PC-9 (cell line): ENCODE measurements around the gene GCH1. TPM values are rescaled to one million over a fixed set of nuclear protein-coding genes. Genes with fewer than 3 reads are reported as not detected.
"Not testable (repeated sequence)": the region's sequence is repeated elsewhere in the genome, so short reads cannot be mapped to it uniquely, and the experiment has no call there.

Experiments
- BruUV-seq: library from RNA; stranded (reverse); fragments of 400-500 nt; replicated peaks from 2 replicates; lab custom pipeline; 2021; lab: Mats Ljungman, UMichigan
- CTCF ChIA-PET: fragments of 300-600 bp; sonication (Branson Sonifier 250); formaldehyde crosslinking; loops from one replicate; lab custom pipeline; 2022; ENCODE audit warnings: antibody characterized with exemption; lab: Charles Lee
- POLR2A ChIA-PET: fragments of 300-600 bp; sonication (Branson Sonifier 250); formaldehyde crosslinking; loops from one replicate; lab custom pipeline; 2022; ENCODE audit warnings: antibody characterized with exemption; ENCODE audit not compliant: unreplicated experiment; lab: Charles Lee
- DNase-seq, 2 experiments: peaks; one replicate each; pipeline versions ENCODE4 v3.0.0 to v3.0.0-alpha.2; 2015 to 2022; ENCODE audit warnings: mixed read lengths in 1 of 2
- H2AFZ ChIP-seq: fragments of 200-600 bp; sonication (generic); 2 replicates; pipeline ENCODE4 v1.8.1; 2017; ENCODE audit warnings: antibody characterized with exemption
- H3F3A ChIP-seq: fragments of 200-600 bp; sonication (generic); 2 replicates; pipeline ENCODE4 v1.8.1; 2017; ENCODE audit warnings: antibody characterized with exemption, mild to moderate bottlenecking, low read depth; ENCODE audit not compliant: insufficient read depth
- H3K27ac ChIP-seq: fragments of 200-600 bp; sonication (generic); 2 replicates; pipeline ENCODE4 v1.6.1; 2016; ENCODE audit warnings: mixed run types
- H3K27me3 ChIP-seq: fragments of 200-600 bp; sonication (generic); 2 replicates; pipeline ENCODE4 v1.6.1; 2016; ENCODE audit warnings: low read depth, mixed run types; ENCODE audit not compliant: insufficient read depth
- H3K36me3 ChIP-seq: fragments of 200-600 bp; sonication (generic); 2 replicates; pipeline ENCODE4 v1.6.1; 2016; ENCODE audit warnings: low read depth, mixed run types
- H3K4me1 ChIP-seq: fragments of 200-600 bp; sonication (generic); replicated peaks from 2 replicates; pipeline ENCODE4 v1.6.1; 2016; ENCODE audit warnings: mixed run types; ENCODE audit not compliant: insufficient read depth
- H3K4me2 ChIP-seq: fragments of 200-600 bp; sonication (generic); 2 replicates; pipeline ENCODE4 v1.6.1; 2017; ENCODE audit warnings: mixed run types
- H3K4me3 ChIP-seq: fragments of 200-600 bp; sonication (generic); 2 replicates; pipeline ENCODE4 v1.6.1; 2016; ENCODE audit warnings: mixed run types
- H3K79me2 ChIP-seq: fragments of 200-600 bp; sonication (generic); 2 replicates; pipeline ENCODE4 v1.6.1; 2017; ENCODE audit warnings: low read depth, mixed run types
- H3K9me2 ChIP-seq: fragments of 200-600 bp; sonication (generic); 2 replicates; pipeline ENCODE4 v1.8.1; 2017; ENCODE audit warnings: mild to moderate bottlenecking; ENCODE audit not compliant: insufficient read depth
- H3K9me3 ChIP-seq: fragments of 200-600 bp; sonication (generic); 2 replicates; pipeline ENCODE4 v1.8.1; 2016; ENCODE audit warnings: low read depth; ENCODE audit not compliant: insufficient read depth
- H4K20me1 ChIP-seq: fragments of 200-600 bp; sonication (generic); 2 replicates; pipeline ENCODE4 v1.8.1; 2017; ENCODE audit not compliant: insufficient read depth
- EZH2 ChIP-seq: fragments of 200-600 bp; sonication (generic); IDR thresholded peaks from 2 replicates; pipeline ENCODE4 v1.8.0; 2017; ENCODE audit warnings: antibody characterized with exemption, low read depth
- intact Hi-C: fragments of 100-400 bp; cut with micrococcal nuclease; formaldehyde crosslinking; loops from one replicate; pipeline ENCODE4 v1.10.0; 2022; ENCODE audit not compliant: unreplicated experiment
- total RNA-seq: library from RNA; stranded (reverse); gene quantifications from 2 replicates; pipeline ENCODE4 v1.2.3, GENCODE V29; 2021
- TF ChIP-seq, protein P1 (sequence below): fragments of 200-600 bp; sonication (generic); conservative IDR thresholded peaks from 2 replicates; pipeline ENCODE4 v1.6.1; 2017; ENCODE audit warnings: mixed run types, antibody characterized with exemption, mild to moderate bottlenecking, moderate library complexity

Gene GCH1
- total RNA-seq, 1 experiment from 2014 or later, result 5.1 TPM

DNA sequence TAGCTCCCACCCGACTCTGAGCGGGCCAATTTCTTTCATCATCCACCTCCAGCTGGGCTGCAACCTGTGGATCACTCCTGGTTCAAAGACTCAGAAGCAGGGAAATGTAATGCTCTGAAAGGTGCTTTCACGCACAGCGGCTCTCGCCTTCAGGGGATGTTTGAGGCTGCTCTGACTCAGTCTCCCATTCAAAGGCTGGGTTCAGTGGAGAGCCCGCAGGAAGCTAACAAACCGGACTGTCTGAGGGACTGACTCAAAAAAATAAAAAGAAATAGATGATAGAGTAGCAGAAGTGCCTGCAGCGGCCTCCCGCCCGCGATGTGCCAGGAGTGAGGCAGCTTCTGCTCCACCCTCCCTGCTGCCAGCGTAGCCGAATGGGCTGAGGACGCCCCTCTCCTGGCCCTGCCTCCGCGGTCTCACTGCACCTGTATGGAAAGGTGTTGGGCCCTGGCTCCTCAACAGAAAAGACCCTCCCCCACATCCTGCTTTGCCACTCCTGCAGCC lies 98.0 kb downstream of the GCH1 start:
- H3K4me3 ChIP-seq, result no peak overlapping the region
- CTCF ChIA-PET, result interaction anchor here (0.6 to 1.7 kb wide), 3 partner anchors 13 to 303 kb away, joined by 3 to 14 read pairs (median 5); no protein-coding TSS in a partner anchor
- intact Hi-C loops, result loop anchor here (1.0 to 5.0 kb wide), 5 partner anchors 31 to 438 kb away; partner anchors contain the start of genes CGRRF1 and GCH1
- POLR2A ChIA-PET, result no interaction called here
- no peaks in the 10 kb centered on the region for H3F3A ChIP-seq
- H3K27me3 ChIP-seq, result no peaks in the 10 kb centered on the region
- H4K20me1 ChIP-seq, result no peaks in the 10 kb centered on the region
- no peak overlapping the region for H3K27ac ChIP-seq
- H3K9me2 ChIP-seq, result no peaks in the 10 kb centered on the region
- no peak overlapping the region for H2AFZ ChIP-seq
- no peak for TF ChIP-seq EZH2
- TF ChIP-seq, protein P1, sequence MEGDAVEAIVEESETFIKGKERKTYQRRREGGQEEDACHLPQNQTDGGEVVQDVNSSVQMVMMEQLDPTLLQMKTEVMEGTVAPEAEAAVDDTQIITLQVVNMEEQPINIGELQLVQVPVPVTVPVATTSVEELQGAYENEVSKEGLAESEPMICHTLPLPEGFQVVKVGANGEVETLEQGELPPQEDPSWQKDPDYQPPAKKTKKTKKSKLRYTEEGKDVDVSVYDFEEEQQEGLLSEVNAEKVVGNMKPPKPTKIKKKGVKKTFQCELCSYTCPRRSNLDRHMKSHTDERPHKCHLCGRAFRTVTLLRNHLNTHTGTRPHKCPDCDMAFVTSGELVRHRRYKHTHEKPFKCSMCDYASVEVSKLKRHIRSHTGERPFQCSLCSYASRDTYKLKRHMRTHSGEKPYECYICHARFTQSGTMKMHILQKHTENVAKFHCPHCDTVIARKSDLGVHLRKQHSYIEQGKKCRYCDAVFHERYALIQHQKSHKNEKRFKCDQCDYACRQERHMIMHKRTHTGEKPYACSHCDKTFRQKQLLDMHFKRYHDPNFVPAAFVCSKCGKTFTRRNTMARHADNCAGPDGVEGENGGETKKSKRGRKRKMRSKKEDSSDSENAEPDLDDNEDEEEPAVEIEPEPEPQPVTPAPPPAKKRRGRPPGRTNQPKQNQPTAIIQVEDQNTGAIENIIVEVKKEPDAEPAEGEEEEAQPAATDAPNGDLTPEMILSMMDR, result no peak
- H3K9me3 ChIP-seq, result no peaks in the 10 kb centered on the region
- H3K36me3 ChIP-seq, result no peaks in the 10 kb centered on the region
- no peak overlapping the region for H3K4me2 ChIP-seq
- DNase-seq, result peak in 1 of 2 experiments; percentile 23
- H3K4me1 ChIP-seq, result 0 out of 2 replicates have a peak, but pooled peaks cover 4% of the 10 kb centered on the region
- H3K79me2 ChIP-seq, result no peaks in the 10 kb centered on the region
- no TSS peak for BruUV-seq

- Histone ChIP-seq H3F3A (no peaks in the 10 kb centered on the region), H3K27ac (no peak overlapping the region), H3K4me3 (no peak overlapping the region), H3K4me2 (no peak overlapping the region), H3K4me1 (0 out of 2 replicates have a peak, but pooled peaks cover 4% of the 10 kb centered on the region), H3K79me2 (no peaks in the 10 kb centered on the region), H2AFZ (no peak overlapping the region), H4K20me1 (no peaks in the 10 kb centered on the region), H3K27me3 (no peaks in the 10 kb centered on the region), H3K9me3 (no peaks in the 10 kb centered on the region), H3K36me3 (no peaks in the 10 kb centered on the region), H3K9me2 (no peaks in the 10 kb centered on the region)
- no peak for TF ChIP-seq EZH2
- TF ChIP-seq, protein P1, result no peak
- POLR2A ChIA-PET, result no interaction called here
- BruUV-seq, result no TSS peak
- no peak for DNase-seq
- intact Hi-C loops, result loop anchor here (2.0 to 5.0 kb wide), 3 partner anchors 98 to 437 kb away; partner anchors contain the start of genes CGRRF1 and GCH1
- CTCF ChIA-PET, result interaction anchor here (1.7 kb wide), 1 partner anchor 14 kb away, joined by 5 read pairs; no protein-coding TSS in a partner anchor
Observed at GRCh38 chr14:54803926-54804537, 98.6 kb downstream of the GCH1 start.

GRCh38 chr14:54803396-54803795 lies 99.2 kb downstream of the GCH1 start:
- H3K27ac ChIP-seq, result no peak overlapping the region
- H2AFZ ChIP-seq, result no peak overlapping the region
- no TSS peak for BruUV-seq
- no peak for DNase-seq
- H3K27me3 ChIP-seq, result no peaks in the 10 kb centered on the region
- no peaks in the 10 kb centered on the region for H3K36me3 ChIP-seq
- no peak overlapping the region for H3K4me2 ChIP-seq
- TF ChIP-seq, protein P1, result no peak
- no peaks in the 10 kb centered on the region for H4K20me1 ChIP-seq
- 0 out of 2 replicates have a peak, but pooled peaks cover 4% of the 10 kb centered on the region for H3K4me1 ChIP-seq
- no peaks in the 10 kb centered on the region for H3K9me2 ChIP-seq
- ChIA-PET POLR2A (no interaction called here), CTCF (no interaction called here)
- no peaks in the 10 kb centered on the region for H3F3A ChIP-seq
- intact Hi-C loops, result loop anchor here (5.0 kb wide), 1 partner anchor 99 kb away; the partner anchor contains the start of gene GCH1
- H3K9me3 ChIP-seq, result no peaks in the 10 kb centered on the region
- no peak overlapping the region for H3K4me3 ChIP-seq
- no peaks in the 10 kb centered on the region for H3K79me2 ChIP-seq

- H4K20me1 ChIP-seq, H3F3A ChIP-seq, POLR2A ChIA-PET, H3K4me2 ChIP-seq, BruUV-seq, H3K9me3 ChIP-seq, H3K27me3 ChIP-seq, H3K27ac ChIP-seq, H3K36me3 ChIP-seq, H3K4me3 ChIP-seq, CTCF ChIA-PET, H3K79me2 ChIP-seq, H2AFZ ChIP-seq, H3K9me2 ChIP-seq, H3K4me1 ChIP-seq, DNase-seq: not testable (repeated sequence)
- intact Hi-C loops, result loop anchor here (5.0 kb wide), 1 partner anchor 101 kb away; the partner anchor contains the start of gene GCH1
Observed at GRCh38 chr14:54801482-54801881, 101.1 kb downstream of the GCH1 start.
